NCI-H1417 treated with DMSO at 0.1 percent for 48 hours (cell line): Measurements from ENCODE around the gene MED12L.

Experiments used
- DNase-seq: peaks from one replicate; lab custom pipeline; 2025; lab: John Stamatoyannopoulos, UW

Gene MED12L

GRCh38 chr3:151423091-151423490 is 337.6 kb downstream of the MED12L start:
- DNase-seq = no peak

GRCh38 chr3:151425627-151426340 is 340.3 kb downstream of the MED12L start:
- DNase-seq = no peak

- no peak for DNase-seq
Measured at GRCh38 chr3:151426341-151426657, 340.8 kb downstream of the MED12L start.

GRCh38 chr3:151428386-151428785 is 342.9 kb downstream of the MED12L start:
- no peak for DNase-seq

- DNase-seq = no peak
Measured at GRCh38 chr3:151430821-151431484, 345.5 kb downstream of the MED12L start.

GRCh38 chr3:151431940-151432339 is 346.5 kb downstream of the MED12L start:
- DNase-seq = no peak

GRCh38 chr3:151432616-151433372 is 347.3 kb downstream of the MED12L start:
- no peak for DNase-seq

GRCh38 chr3:151434151-151434890 is 348.9 kb downstream of the MED12L start:
- no peak for DNase-seq

GRCh38 chr3:151436675-151437446 is 351.4 kb downstream of the MED12L start:
- no peak for DNase-seq

GRCh38 chr3:151437906-151438305 is 352.4 kb downstream of the MED12L start:
- DNase-seq = no peak

- peak; percentile 46 for DNase-seq
Measured at GRCh38 chr3:151439652-151440125, 354.2 kb downstream of the MED12L start.

GRCh38 chr3:151440940-151441339 is 355.5 kb downstream of the MED12L start:
- no peak for DNase-seq

- DNase-seq = no peak
Measured at GRCh38 chr3:151443583-151443982, 358.1 kb downstream of the MED12L start.

- no peak for DNase-seq
Measured at GRCh38 chr3:151445273-151446001, 360.0 kb downstream of the MED12L start.

- DNase-seq = no peak
Measured at GRCh38 chr3:151446002-151446340, 360.5 kb downstream of the MED12L start.

- DNase-seq = no peak
Measured at GRCh38 chr3:151452368-151452767, 366.9 kb downstream of the MED12L start.

- DNase-seq = no peak
Measured at GRCh38 chr3:151452841-151453240, 367.4 kb downstream of the MED12L start.

- no peak for DNase-seq
Measured at GRCh38 chr3:151456065-151456464, 370.6 kb downstream of the MED12L start.

- no peak for DNase-seq
Measured at GRCh38 chr3:151459358-151459757, 373.9 kb downstream of the MED12L start.

- DNase-seq = no peak
Measured at GRCh38 chr3:151460228-151460627, 374.8 kb downstream of the MED12L start.
